ENCODE data around the gene CHADL. TPM values are rescaled to one million over a fixed set of nuclear protein-coding genes. Genes with fewer than 3 reads are reported as not detected.

The CHADL gene, protein sequence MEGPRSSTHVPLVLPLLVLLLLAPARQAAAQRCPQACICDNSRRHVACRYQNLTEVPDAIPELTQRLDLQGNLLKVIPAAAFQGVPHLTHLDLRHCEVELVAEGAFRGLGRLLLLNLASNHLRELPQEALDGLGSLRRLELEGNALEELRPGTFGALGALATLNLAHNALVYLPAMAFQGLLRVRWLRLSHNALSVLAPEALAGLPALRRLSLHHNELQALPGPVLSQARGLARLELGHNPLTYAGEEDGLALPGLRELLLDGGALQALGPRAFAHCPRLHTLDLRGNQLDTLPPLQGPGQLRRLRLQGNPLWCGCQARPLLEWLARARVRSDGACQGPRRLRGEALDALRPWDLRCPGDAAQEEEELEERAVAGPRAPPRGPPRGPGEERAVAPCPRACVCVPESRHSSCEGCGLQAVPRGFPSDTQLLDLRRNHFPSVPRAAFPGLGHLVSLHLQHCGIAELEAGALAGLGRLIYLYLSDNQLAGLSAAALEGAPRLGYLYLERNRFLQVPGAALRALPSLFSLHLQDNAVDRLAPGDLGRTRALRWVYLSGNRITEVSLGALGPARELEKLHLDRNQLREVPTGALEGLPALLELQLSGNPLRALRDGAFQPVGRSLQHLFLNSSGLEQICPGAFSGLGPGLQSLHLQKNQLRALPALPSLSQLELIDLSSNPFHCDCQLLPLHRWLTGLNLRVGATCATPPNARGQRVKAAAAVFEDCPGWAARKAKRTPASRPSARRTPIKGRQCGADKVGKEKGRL
- 3.6 TPM for total RNA-seq
- long read RNA-seq, partial matches to known transcripts, result 9 of 14 reads
- long read RNA-seq, other reads (novel, unspliced or antisense), result 5 of 14 reads

DNA sequence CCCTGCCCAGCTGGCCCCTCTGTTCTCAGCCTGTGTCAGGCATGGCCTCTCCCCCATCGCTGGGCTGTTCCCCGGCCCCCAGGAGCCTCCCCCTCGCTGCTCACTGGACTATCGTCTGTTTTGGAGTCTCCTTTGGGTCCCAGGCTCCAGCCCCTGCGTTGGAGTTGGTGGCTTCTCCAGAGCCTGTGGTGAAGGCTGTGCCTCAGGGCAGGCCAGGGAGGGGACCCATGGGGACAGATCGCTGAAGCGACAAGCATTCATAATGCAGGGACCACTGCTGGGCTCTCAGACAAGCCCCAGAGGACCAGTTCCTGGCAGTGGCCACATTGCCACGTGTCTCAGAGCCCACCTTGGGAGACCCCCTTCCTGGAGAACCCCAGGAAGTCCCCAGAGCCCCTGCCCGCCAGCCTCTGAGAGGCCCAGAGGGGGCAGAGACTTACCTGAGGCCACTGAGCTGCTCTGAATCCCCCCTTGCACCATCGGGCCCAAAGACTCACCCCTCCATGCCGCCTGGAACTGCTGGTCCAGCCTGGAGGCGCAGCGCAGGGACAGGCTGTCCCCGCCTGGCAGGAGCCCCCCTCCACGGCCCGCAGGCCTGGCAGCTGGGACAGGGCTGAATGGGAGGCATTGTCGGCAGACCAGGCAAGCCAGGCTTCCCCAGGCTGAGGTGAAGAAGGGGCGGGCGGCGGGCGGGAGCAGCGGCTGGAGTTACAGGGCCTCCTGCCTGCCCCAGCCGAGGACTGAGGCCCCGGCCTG, at the start of gene CHADL:
CHADL (minus strand) TSS at position 555 of the 756 bp plus-strand sequence; CDS start at position 505, 50 bp downstream.
- H3K27me3 ChIP-seq (ENCODE audit: low read depth), result no peaks in the 10 kb centered on the region
- H3K9me3 ChIP-seq, result no peaks in the 10 kb centered on the region
- ATAC-seq (no peak), DNase-seq (no peak)
- intact Hi-C loops (cut with DNase I), result no loop called here
- H3K4me1 ChIP-seq, result peaks cover 20% of the 10 kb centered on the region
- peaks cover 6% of the 10 kb centered on the region for H3K36me3 ChIP-seq
- H3K4me3 ChIP-seq, result no peak within 1 kb of the TSS
- TF ChIP-seq, protein P1, sequence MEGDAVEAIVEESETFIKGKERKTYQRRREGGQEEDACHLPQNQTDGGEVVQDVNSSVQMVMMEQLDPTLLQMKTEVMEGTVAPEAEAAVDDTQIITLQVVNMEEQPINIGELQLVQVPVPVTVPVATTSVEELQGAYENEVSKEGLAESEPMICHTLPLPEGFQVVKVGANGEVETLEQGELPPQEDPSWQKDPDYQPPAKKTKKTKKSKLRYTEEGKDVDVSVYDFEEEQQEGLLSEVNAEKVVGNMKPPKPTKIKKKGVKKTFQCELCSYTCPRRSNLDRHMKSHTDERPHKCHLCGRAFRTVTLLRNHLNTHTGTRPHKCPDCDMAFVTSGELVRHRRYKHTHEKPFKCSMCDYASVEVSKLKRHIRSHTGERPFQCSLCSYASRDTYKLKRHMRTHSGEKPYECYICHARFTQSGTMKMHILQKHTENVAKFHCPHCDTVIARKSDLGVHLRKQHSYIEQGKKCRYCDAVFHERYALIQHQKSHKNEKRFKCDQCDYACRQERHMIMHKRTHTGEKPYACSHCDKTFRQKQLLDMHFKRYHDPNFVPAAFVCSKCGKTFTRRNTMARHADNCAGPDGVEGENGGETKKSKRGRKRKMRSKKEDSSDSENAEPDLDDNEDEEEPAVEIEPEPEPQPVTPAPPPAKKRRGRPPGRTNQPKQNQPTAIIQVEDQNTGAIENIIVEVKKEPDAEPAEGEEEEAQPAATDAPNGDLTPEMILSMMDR (IDR thresholded peaks at IDR 0.05), result no peak
- H3K27ac ChIP-seq, result no peak within 1 kb of the TSS

DNA sequence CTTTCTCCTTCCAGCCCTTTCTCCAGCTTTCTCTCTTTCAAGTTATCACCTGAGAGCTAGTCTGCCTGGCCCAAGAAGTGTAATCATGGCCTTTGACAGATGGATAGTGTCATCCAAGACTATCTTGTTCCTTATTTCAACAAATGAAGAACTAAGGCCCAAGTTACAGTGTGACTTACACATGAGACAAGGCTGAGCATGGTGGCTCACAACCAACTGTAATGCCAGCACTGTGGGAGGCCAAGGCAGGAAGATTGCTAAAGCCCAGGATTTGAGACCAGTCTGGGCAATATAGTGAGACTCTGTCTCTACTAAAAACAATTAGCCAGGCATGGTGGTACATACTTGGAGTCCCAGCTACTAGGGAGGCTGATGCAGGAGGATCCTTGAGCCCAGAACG, 48.9 kb upstream of the CHADL start:
- Histone ChIP-seq H3K27ac (peak overlapping the region; percentile 85), H3K36me3 (peaks cover 1% of the 10 kb centered on the region), H3K27me3 (ENCODE audit: low read depth) (no peaks in the 10 kb centered on the region), H3K4me3 (no peak overlapping the region), H3K4me1 (peaks cover 41% of the 10 kb centered on the region), H3K9me3 (no peaks in the 10 kb centered on the region)
- no peak for DNase-seq
- no peak for ATAC-seq
- TF ChIP-seq, protein P1 (IDR thresholded peaks at IDR 0.05), result no peak
- intact Hi-C loops (cut with DNase I), result no loop called here

DNA sequence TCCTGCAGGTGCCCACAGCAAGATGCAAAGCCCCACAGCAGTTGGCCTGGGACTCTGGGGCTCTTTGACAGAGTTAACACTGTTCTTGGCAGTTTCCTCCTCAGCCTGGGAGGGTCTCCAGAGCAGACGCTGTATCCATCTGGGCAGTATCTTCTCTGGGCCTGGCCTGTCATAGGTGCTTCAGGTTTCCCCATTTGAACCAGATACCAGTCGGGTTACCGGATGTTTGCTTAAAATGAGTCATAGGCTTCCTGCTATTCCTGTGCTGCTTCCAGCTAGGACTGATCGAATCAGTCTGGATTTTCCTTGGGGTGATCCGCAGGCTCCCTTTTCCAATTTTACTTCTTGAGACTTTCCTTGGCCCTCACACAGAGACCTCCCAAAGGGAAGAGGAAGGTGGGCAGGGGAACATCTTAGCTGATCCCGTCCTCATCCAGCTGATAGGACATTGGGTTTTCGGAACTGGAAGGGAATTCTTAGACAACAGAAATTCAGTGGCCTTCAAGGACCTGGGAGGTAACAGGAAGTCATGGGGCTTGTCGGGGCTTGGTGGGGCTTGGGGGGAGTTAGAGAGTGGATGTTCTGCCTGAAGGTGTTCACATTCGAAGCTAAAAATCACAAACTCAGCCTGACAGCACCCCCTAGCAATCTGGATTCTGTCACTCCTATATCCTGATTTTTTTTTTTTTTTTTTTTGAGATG, 47.7 kb upstream of the CHADL start:
- TF ChIP-seq, protein P1 (IDR thresholded peaks at IDR 0.05), result no peak
- intact Hi-C loops (cut with DNase I), result no loop called here
- Histone ChIP-seq H3K4me1 (peaks cover 43% of the 10 kb centered on the region), H3K27me3 (ENCODE audit: low read depth) (no peaks in the 10 kb centered on the region), H3K9me3 (no peaks in the 10 kb centered on the region), H3K4me3 (no peak overlapping the region), H3K36me3 (peaks cover 14% of the 10 kb centered on the region), H3K27ac (peak overlapping the region; percentile 85)
- DNase-seq (no peak), ATAC-seq (peak in 1 of 2 donors; percentile 18)

DNA sequence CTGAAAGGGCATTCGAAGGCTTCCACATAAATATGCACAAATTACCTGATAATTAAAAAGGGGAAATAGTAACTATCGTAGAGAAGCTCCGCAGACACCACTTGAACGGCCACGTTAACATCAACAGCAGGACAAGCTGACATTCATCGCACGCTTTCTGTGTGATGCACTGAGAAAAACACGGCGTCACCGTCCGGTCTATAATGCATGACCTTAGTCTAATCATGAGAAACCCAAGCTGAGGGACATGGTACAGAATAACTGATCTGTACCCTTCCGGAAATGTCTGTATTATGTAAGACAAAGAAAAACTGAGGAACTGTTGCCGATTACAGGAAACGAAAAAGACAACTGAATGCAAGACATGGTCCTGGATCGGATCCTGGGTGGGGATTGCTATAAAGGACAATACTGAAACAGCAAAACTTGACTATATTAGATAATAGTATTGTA, 45.9 kb upstream of the CHADL start:
- peak overlapping the region; percentile 100 for H3K4me3 ChIP-seq
- H3K27ac ChIP-seq, result peak overlapping the region; percentile 85
- intact Hi-C loops (cut with DNase I), result no loop called here
- ATAC-seq (peak; percentile 10 to 39), DNase-seq (no peak)
- no peaks in the 10 kb centered on the region for H3K27me3 ChIP-seq (ENCODE audit: low read depth)
- peaks cover 43% of the 10 kb centered on the region for H3K4me1 ChIP-seq
- no peaks in the 10 kb centered on the region for H3K9me3 ChIP-seq
- TF ChIP-seq, protein P1 (IDR thresholded peaks at IDR 0.05), result no peak
- H3K36me3 ChIP-seq, result peaks cover 28% of the 10 kb centered on the region

Data from lower lobe of right lung (tissue), 2 donors.